HG02678 (cell line): ENCODE results near the gene PCNX3.

Source experiments
- ATAC-seq: cut with Tn5 transposase; IDR thresholded peaks from one replicate; pipeline ENCODE4 v1.9.1; 2021; ENCODE audit warnings: mild to moderate bottlenecking, moderate library complexity; ENCODE audit not compliant: unreplicated experiment

Gene PCNX3

GRCh38 chr11:65596520-65596919 lies 19.1 kb upstream of the PCNX3 start:
- ATAC-seq = no peak

GRCh38 chr11:65598258-65598699 lies 17.3 kb upstream of the PCNX3 start:
- no peak for ATAC-seq

- no peak for ATAC-seq
These were observed 16.2 kb upstream of the PCNX3 start for GRCh38 chr11:65599216-65599954.

GRCh38 chr11:65599955-65600246 lies 15.7 kb upstream of the PCNX3 start:
- ATAC-seq = no peak

- no peak for ATAC-seq
These were observed 11.3 kb upstream of the PCNX3 start for GRCh38 chr11:65604258-65604657.

GRCh38 chr11:65606876-65607613 lies 8.5 kb upstream of the PCNX3 start:
- ATAC-seq = no peak

GRCh38 chr11:65607614-65608426 lies 7.8 kb upstream of the PCNX3 start:
- no peak for ATAC-seq

GRCh38 chr11:65609229-65609628 lies 6.3 kb upstream of the PCNX3 start:
- no peak for ATAC-seq

GRCh38 chr11:65609665-65610064 lies 5.9 kb upstream of the PCNX3 start:
- ATAC-seq = no peak

- no peak for ATAC-seq
These were observed 5.2 kb upstream of the PCNX3 start for GRCh38 chr11:65610404-65610803.

- no peak for ATAC-seq
These were observed 4.4 kb upstream of the PCNX3 start for GRCh38 chr11:65611028-65611757.

- ATAC-seq = no peak
These were observed 3.6 kb upstream of the PCNX3 start for GRCh38 chr11:65611758-65612603.

GRCh38 chr11:65612691-65613090 lies 2.9 kb upstream of the PCNX3 start:
- no peak for ATAC-seq

GRCh38 chr11:65613091-65613928 lies 2.3 kb upstream of the PCNX3 start:
- ATAC-seq = no peak

GRCh38 chr11:65615950-65616574 lies 486 bp downstream of the PCNX3 start:
- no peak for ATAC-seq

- ATAC-seq = no peak
These were observed 1.0 kb downstream of the PCNX3 start for GRCh38 chr11:65616575-65617001.

GRCh38 chr11:65617136-65617850 lies 1.7 kb downstream of the PCNX3 start:
- no peak for ATAC-seq
